Daoy (cell line): ENCODE measurements around the gene PTPN3. TPM values are rescaled to one million over a fixed set of nuclear protein-coding genes. Genes with fewer than 3 reads are reported as not detected.

Experiments used
- DNase-seq: peaks from one replicate; pipeline ENCODE4 v3.0.0-alpha.2; 2015; ENCODE audit warnings: low read depth
- total RNA-seq: library from RNA; depleted of rRNA; stranded (reverse); fragments of >200 nt; shearing (Covaris generic); gene quantifications from 2 replicates; pipeline ENCODE4 v1.2.3, GENCODE V29; 2014

The PTPN3 gene
- total RNA-seq, 1 experiment from 2014 or later: 10.4 TPM

DNA sequence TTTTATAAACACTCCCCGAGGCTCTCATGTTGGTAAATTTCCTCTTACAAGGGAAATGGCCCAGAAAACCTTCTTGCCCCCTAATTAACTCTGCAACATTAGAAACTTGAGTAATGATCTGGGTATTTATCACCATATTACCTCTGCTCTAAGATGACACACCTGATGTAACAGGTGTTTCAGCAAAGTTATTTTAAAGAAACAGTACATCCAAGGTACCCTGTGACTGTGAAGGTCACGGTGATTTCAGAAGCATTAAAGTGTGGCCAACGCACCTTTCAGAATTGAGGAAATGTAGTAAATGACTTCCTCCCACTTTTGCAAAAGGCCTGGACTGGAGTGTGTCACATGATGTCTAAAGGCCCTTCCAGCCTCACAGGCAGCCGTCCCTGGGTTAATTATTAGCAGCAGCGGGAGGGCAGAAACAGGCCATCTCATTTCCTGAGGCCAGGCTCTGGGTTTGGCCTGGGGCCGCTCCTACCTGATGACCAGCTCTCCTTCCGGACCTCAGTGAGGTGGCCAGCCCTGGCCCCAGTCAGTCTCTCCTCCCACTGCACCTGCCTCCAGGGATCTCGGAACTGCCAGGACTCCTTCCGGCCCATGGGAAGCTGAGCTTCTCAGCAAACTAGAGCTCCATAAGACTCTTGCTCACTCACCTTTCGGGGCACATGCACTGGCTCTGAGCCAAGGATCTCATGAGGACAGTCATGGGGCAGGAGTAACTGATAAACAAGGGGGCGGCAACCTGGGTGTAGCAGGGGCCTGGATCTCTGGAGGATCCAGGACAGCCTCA is 20.7 kb downstream of the PTPN3 start:
- DNase-seq: no peak

DNA sequence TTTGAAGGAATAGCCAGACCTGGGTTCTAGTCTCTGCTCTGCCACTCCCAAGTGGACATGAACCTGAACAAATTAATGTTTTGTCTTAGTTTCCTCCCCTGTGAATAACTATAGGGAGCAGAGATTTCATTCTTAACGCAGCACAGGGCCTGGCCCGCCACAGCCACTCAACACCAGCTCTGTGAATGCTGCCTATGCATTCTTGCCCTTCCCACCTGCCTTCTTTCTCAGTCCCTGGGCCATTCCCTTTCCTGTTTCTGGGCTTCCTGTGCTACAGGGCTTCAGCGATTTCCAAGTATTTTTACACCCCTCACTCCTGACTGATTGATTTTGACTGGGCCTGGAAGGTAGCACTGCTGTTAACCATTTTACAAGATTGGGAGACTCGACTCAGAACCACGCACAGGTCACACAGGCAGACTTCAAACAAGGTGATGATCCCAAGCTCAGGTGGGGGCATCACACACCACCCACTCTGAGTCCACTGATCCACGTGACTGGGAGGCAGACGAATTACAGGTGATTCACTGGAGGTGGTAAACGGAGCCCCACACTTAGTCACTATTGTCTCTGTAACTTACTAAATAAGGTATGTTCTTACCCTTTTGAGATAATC is 21.4 kb downstream of the PTPN3 start:
- no peak for DNase-seq

DNA sequence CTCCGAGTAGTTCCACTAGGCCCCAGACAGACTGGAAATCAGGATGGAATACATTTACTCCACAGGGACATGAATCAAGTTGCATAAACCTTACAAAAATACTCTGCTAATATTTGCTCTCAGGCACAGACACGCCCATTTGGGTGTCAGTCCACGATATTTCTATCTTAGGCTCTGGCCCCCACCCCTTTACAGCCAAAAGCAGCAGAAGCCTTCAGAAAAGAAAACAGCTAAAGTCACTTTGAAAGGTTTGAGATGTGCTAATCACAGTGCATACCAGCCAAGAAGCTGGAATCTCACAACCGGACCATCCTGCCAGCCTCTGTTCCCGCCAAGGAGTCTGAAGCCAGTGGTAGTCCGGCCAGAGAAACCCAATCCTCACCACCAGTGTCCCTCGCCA is 22.6 kb downstream of the PTPN3 start:
- DNase-seq: no peak

DNA sequence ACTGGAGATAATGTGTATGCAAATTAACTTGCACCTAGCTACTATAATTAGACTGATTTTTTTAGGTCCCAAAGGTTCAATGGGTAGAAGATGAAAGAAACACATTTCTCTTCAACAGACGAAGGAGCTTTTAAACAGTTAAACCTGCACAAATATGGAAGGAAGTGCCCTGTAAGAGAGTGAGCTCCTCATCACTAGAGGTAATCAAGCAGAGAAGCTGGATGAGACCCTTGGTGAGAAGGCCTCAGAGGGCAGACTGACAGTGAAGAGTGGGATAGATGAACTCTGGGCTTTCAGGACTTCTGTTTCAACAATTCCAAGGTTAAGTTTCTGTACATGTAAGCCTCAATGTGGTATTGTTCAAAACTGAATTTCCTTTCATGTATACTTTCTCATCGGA is 23.2 kb downstream of the PTPN3 start:
- no peak for DNase-seq

DNA sequence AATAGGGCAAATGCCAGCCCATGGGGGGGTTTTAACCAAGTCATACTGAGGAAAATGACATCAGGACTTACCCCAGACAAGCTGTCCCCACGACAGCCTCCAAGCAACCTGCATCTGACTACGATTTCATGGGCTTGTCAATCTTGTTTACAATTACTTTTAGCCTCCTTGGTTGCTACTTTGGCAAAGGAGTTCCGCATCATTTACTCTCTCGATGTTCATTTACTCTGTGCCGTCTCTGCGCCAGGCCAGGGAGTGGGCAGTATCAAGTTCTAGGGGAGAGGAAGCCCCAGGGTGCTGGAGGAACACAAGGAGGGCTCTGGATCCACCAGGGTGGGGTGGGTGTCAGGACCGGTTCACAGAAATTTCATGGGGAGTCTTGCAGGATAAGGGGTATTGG is 23.9 kb downstream of the PTPN3 start:
- DNase-seq: no peak

DNA sequence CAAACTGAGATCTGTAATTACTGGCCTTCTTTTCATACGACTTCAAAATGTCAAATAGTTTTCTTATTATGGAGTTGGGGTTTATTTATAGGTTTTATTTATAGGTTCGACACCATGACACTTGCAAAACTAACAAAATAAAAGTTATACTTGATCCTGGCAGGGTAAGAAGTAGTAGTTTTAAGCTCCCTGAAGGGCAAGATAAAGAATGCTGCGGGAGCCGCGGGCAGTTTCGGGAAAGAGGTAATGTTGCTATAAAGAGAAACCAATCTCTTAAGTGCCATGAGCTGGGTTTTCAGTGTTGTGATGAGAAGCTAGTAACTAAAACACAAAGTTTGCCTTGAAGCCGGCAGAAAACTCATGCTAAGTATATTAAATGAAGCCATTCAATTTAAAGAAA is 24.8 kb downstream of the PTPN3 start:
- no peak for DNase-seq

DNA sequence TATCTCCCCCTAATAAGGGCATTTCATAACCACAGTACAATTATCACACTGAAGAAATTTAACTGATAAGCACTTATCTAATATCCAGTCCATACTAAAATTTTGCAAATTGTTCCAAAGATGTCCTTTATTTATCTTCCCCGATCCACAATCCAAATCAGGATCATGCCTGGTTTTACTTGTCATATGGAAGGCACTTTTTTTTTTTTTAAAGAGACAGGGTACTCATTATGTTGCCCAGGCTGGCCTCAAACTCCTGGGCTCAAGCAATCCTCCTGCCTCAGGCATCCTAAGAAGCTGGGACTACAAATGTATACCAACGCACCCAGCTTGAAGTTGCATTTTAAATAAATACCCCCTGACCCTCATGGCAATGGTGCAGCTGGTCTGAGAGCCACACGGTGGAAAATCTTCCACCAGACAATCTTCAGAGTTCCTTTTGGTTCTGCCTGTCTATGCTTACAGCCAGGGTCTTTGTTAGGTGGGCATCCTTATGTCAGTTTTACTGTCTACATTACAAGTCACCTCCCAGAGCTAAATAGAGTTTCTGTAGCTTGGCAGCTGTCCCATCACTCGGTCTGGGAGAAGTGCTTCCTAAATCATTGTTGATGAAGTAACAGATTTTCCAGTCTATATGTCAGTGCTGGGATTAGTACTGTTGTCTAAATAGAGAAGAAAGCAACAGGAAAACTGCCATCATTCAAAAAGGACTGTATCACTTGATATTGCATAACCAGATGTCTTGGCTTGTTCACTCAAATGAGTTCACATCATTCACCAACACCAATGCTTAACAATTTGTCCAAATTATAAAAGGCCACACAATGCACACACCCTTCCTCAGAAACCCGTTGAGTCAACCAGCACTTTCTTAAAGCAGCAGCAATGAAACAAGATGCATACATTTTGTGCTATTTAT is 26.4 kb downstream of the PTPN3 start:
- DNase-seq: no peak

DNA sequence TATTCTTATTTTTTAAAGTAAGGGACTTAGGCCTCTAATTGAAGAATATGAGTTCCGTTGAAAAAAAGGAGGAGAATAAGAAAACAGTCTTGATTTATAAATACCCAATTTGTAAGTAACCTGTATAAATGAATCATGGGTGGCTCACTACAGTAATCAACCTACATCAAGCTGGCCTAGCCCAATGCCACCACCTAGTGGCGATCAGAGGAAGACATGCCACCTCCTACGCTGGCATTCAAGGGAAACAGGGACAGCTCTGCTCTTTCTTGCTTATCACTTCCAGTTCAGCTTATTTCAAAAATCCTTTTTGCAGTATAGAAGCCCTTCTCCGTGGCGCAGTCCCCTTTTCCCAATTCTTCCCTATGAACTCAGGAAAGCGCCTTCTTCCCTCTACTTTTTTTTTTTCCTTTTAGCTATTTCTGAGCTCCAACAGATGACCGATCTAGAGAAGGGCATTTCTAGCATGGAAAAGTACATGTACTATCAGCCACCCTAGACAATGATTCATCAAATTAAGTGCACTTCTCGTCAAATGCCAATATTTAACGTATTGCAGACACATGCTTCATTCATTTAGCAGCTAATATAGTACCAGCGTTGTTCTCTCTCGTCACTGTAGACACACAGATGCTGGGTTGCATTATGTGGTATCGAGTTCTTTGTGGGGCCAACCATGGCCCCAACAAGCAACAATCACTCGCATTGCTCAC is 28.3 kb downstream of the PTPN3 start:
- peak; percentile 91 for DNase-seq

DNA sequence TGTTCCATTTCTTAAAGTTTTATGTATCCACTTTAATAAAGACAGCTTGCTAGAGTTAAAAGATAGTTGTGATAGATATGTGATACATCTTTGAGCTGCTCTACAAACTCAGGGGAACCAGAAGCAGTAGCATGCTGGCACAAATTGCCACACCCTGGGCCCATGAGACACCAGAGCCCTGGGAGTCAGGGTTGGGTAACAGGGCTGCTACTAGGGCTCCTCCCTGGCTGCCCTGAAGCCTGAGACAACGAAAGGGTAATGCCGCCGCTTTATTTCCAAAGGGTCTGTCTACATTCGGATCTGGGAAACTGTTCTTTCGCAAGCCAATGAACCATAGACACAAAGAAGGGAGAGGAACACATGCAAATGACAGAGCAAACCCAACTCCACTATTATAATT is 29.2 kb downstream of the PTPN3 start:
- no peak for DNase-seq

DNA sequence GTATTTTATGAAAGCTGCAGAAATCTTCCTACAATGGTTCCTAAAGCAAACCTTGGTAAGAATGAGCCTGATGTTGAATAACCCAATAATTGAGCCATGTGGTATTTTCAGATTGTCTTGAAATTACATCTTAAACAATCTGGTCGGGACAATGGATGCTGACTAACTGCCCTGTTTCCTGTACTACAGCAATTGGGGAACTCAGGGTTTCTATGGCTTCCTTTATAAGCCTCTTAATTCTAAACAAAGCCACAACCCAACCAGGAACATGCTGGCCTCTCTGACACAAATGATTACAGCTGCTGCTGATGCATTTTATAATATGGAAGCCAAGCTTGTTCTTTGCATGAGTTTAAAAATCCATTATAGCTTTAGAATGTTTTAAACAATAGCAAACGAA is 30.2 kb downstream of the PTPN3 start:
- DNase-seq: peak; percentile 53

DNA sequence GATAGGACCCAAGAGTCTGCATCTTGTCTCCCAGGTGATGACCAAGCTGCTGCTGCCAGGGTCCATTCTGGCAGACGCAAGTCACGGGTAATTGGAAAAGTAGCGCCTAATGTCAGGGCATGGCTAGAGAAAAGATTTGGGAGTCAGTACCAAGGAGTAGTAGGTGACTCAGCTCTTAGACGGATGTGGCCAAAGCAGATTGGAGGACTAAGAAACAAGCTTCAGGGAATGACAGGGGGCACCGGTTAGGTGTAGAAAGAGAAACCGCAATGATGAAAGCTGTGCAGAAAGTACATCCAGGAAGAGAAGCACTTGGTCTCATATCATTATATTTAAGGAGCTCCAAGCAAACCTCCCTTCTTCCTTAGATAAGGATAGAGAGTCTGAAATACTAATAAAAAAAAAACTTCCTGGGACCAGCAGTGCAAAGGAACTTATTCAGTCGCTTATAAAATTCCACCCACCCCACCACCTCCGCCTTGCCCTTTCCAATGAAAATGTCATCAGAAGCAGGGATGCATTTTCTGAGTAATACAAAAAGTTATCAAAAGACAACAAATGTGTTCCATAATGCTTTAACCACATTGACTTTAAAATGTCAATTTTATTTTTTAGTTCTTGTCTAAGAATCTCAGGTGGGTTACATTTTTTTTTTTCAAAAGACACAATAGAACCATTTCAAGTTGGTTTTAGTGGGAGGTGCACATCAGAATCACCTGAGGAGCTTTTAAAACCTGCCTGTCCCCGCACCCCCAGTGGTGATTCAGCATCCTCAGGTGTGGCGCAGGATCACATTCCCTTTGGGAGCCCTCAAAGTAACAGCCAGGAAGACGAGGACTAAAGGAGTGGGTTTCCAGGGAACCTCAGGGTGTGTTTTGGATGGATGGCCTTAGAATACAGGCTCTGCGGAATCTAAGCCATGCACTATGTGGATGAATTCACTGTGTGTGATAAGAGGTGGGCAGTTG is 31.2 kb downstream of the PTPN3 start:
- DNase-seq: peak; percentile 77

DNA sequence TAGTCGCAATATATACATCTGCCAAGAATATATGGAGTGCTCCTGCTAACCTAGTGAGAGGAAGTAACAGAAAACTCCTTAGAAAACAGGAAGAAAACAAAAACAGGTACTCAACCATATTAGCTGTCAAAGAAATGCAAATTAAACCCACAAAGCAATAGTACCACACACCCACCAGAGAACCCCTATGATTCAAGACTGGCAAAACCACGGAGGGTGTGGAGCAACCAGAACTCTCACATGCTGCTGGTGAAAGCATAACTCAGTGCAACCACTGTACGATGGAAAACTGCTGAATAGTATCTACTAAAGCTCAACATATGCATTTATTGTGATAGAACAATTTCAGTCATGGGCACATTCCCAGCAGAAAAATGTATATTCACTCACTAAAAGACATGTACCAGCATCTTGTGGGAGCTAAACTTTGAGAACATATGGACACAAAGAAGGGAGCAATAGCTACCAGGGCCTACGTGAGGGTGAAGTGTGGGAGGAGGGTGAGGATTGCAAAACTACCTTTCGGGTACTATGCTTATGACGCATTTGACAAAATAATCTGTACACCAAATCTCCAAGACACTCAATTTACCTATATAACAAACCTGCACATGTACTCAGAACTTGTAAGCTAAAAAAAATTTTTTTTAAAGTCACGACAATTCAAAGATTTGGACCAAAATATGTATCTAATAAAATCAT is 34.0 kb downstream of the PTPN3 start:
- no peak for DNase-seq

DNA sequence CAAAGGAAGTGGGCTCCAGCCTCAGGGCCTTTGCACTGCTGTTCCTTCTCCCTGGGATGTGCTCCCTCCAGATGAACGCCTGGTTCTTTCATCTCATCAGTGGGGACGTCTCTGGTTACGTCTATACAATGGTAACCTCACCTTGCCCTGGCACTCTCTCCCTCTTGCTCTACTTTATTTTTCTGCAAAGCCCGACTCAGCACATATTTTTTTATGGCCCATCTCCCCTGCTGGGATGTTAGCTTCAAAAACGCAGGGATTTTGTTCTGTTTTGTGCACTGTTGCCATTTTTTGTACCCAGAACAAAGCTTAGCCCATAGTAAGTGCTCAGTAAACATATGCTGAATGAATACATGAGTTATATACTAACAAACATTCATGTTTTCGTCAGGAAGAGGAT is 37.5 kb downstream of the PTPN3 start:
- no peak for DNase-seq

DNA sequence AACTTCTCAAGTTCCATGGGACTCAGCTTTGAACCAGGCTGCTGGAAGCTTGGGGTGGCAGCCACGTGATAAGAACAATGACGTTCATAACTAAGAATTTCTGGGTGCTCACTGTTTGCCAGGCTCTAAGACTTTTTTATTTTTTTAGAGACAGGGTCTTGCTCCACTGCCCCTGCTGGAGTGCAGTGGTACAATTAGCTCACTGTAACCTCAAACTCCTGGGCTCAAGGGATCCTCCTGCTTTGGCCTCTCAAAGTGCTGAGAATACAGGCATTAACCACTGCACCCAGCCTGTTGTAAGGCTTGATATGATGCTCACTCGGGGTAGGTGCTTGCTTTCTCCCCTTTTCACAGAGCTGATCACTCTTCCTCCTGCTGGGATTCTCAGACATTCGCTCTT is 38.7 kb downstream of the PTPN3 start:
- DNase-seq: no peak

DNA sequence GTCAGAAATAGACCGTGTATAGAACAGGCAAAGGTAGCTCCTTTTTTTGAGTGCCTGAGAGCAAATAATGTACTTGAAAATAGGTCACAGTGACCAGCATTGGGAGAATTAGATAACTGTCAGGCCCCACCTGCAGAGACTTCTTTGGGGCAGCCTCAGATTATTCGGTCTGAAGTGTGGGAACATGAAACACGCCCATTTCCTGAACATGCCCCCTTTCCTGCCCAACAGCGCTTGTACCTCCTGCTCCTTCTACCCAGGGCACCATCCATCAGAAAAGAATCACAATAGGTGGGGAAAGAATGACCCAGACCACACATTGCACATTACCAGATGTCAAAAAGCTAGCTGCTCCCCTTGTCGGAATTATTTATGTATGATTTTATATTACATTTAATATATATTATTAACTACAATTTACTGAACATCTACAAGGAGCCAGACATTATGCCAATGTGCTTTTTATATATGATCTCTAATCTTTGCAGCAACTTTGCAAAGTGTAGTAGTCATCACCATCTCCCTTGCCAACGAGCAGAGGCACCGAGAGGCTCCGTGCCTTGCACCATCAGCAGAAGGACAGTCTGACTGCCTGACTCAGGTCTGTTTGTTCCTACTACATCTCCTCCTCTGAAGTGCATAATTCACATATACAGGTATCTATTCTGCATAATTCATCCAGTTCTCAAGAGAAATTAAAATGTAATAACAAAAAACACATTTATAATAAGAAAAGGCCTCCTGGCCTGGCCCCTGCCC is 39.5 kb downstream of the PTPN3 start:
- no peak for DNase-seq

DNA sequence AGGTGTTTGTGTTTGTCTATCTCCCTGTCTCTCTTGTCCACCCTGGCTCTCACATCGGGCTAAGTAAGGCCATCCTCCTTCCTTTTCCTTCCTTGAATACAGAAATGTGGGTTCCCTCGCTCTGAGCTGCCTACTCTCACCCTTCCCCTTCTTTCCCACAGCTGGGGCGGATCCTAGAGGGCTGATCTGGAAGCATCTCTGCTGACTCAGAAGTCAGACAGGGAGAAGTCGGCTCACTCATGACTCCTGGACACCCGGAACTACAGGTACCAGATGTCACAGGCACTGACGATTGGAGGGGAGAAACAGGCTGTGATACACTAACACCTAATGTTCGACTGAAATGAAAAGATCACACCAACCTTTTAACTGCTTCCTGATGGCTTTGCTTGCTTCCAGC is 41.3 kb downstream of the PTPN3 start:
- DNase-seq: peak; percentile 59

DNA sequence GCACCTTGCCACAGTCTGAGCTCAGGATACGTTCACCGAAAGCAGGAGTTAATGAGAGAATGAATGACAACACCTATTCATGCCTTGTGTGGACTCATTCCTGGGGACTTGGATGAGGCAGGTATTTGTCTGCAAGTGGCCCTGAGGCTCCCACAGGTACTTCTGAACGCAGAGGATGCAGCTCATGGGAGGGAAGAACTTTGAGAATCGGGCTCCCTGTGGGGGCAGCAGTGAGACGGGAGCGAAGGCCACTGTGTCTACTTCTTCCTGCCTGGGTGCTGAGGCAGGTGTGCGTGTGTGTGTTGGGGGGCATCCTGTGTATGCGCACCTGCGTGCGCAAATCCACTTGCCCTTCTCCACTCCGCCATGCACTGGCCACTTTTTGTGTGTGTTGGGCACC is 42.2 kb downstream of the PTPN3 start:
- no peak for DNase-seq

DNA sequence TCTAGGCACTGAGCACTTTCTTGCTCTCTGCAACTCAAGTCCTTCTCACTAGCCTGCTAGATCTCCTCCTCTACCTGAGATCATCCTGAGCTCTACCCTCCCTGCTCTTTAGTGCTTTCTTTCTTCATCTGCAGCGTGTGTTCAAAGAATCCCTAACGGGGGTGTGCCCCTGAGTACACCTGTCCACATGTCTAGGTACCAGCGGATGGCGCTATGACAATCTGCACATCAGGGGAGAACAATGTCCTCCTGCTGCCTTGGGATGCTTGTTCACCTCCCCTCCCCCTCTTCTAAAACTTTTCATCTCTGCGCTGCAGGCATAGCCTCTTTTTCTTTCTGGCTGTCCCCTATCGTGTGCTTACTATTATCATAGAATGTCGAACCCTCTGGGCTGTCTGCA is 42.7 kb downstream of the PTPN3 start:
- DNase-seq: no peak

DNA sequence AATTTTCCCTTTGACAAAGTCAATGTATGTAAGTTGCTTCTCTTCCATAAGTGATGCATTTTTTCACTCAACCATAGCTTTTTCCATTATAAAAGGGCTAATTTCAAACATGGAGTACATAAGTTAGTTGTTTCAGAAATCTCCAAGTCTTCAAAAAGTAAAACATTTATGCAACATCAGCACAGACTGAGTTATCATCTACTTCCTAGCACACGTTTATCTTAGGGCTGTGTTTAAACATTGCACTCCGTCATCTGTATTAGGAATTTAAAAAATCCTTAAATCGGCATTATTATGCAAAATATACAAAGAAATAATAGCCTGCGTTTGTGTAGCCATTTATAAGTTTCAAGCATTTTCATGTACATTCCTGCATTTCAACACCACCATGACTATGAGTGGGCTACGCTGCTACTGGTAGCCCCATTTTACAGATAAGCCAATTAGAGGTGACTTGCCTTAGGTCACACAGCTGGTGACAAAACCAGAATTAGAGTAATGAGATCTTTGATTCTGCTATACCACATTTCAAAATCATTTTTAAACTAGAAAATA is 43.4 kb downstream of the PTPN3 start:
- no peak for DNase-seq
